Myocyte (in vitro differentiated cells): ENCODE data around the gene DSCAML1. TPM values are rescaled to one million over a fixed set of nuclear protein-coding genes. Genes with fewer than 3 reads are reported as not detected.
"Not testable (repeated sequence)": the region's sequence is repeated elsewhere in the genome, so short reads cannot be mapped to it uniquely, and the experiment has no call there.

Experiments used
- DNase-seq: peaks from one replicate; pipeline ENCODE4 v3.0.0-alpha.2; 2012; ENCODE audit warnings: low read depth
- total RNA-seq: library from RNA; depleted of rRNA; stranded (reverse); fragments of >200 nt; gene quantifications from 2 replicates; pipeline ENCODE4 v1.2.3, GENCODE V29; 2014

DSCAML1 gene
- total RNA-seq, 1 donor from 2014 or later = not detected

DNA sequence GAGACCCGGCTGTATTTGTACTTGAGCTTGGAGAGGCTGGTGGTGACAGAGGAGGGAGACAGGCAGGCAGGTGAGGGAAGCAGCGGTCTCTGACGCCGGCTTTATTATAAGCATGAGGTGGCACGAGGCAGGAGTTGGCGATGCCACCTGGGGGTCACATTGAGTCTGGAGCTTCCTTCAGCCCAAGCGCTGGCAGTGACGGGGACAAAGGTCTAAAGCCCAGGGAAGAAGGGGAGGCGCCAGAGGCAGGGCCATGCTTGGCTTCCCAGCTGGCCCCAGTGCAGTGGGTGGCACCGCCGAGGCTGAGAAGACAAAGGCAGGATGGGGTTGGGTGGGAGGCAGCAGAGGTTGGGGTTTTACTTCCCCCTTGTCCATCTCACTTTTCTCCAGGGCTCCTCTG, 23.1 kb upstream of the DSCAML1 start:
- no peak for DNase-seq

DNA sequence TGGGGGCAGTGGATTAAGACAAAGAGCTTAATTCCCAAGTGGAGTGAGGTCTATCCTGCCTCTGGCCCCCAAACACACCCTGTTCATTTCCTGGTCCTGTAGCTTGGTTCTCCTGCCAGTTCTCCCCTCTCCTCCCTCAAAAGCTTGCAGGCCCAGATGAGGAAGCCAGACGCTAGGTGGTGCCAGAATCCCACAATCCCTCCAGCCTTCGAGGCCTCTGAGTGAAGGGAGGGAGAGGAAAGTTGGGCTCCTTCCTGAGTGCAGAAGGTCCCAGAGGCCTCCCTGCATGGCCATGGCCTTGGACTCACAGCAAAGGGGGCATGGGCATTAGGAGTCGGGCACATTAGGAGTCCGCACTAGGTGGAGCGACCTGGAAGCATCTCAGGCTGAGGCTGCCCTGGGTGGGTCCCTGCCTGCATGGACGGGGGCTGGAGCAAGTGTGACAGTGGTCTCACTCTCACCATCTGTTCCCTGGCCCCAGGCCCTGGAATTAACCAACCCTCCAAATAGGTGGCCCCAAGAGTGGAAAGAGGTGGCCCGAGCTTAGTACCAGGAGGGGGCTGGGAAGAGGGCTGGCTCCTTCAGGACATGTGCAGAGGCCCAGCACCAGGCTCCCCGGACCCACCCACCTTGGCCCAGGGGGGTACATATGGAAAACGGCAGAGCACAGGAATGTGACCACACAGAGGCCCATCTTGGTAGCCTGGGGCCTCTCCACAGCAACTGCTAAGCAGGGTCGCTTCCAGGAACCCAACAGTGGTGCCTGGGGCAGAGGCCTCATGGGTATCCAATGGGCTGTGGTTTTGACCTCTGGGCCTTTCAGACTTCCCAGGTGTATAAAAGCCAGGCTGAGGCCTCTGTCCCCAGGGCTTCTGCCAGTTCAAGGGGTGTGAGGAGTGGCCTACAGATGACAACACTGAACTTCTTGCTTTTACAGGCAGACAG, 22.4 kb upstream of the DSCAML1 start:
- peak; percentile 68 for DNase-seq

DNA sequence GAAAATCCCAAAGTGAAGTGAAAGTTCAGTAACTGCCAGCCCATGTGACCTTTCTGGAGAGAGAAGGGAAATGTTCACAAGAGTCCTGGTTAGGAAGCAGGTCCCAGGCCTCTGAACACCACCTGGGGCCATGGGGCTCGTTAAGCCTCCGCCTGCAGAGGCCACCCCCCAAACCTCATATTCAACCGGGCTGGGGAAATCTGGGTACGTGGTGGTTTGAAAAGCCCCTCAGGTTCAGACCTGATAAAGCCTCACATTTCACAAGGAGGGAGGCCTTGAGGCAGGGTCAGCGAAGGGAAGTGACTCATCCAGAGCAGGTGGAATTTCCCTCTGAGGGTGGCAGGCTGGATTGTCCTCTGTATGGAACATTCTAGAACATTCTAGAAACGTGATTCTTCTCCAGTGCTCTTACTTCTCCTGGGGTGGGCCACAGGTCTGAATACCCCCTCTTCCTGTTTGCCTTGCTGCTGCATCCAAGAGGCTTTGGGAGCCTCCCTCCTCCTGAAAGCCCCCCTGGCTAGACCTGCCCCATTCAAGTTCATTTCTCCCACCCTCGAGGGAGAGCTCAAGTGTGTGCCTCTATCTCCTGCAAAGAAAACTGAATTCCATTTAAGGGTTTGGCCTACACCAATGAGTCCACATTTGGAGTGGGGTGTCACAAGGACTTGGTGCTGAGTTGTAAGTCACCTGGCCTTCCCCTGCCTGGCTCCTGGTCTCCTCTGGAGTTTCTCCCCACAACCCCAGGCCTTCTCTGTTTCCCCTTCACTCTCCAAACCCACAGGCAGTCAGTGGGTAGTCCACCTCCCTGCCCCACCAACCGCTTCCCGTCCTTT, 21.2 kb upstream of the DSCAML1 start:
- DNase-seq = no peak

DNA sequence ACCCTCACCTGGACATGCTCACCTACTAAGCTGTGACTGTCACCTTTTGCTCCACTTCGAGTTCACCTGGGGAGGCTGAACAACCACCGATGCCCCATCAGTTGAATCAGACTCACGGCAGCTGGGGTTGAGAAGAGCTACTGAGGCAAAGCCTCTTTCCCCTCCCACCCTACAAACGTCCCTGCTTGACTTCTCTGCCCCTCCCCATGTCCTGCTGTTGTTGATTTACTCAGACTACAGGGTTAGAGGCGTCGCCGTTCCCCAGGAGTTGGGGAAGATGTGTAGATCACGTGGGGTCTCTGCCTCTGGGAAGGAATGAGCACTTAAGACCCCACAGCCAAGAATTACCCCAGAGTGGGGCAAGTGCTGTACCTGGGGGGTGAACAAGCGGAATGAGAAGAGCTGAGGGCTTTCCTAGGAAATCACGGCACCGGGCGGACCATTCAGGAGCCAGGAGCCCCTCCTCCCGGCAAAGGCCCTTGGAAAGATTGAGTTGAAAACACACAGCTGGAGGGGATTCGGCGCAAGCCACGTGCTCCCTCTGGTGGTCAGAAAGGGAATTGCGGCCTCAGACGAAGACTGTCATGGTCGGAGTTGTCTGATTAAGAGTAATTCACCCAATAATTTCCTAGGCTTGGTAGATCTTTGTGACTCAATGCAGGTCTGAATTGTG, 20.5 kb upstream of the DSCAML1 start:
- DNase-seq = peak; percentile 65

DNA sequence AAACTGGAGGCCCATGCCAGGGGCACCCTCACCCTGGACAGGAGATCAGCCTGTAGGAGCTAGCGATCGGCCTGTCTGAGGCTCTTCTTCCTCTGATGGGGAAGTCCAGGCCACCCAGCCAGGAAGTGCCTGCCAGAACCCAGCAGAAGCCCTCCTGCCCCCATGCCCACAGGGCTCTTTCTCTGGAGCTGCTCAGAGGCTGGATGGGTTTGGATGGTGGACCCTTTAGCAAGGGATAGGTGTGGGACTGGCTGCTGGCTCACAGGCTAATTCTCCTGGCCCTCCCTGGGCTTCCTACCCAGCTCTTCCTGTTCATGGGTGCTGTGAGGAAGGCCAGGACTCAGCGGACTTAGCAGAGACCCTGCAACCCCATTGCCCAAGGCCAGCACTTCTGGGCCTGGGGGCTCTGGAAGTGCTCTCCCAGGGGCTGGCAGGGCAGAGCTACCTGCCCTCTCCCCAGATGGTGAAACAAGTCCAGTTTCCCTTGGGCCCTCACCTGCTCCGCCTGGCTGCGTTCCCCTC, 19.9 kb upstream of the DSCAML1 start:
- DNase-seq = no peak

DNA sequence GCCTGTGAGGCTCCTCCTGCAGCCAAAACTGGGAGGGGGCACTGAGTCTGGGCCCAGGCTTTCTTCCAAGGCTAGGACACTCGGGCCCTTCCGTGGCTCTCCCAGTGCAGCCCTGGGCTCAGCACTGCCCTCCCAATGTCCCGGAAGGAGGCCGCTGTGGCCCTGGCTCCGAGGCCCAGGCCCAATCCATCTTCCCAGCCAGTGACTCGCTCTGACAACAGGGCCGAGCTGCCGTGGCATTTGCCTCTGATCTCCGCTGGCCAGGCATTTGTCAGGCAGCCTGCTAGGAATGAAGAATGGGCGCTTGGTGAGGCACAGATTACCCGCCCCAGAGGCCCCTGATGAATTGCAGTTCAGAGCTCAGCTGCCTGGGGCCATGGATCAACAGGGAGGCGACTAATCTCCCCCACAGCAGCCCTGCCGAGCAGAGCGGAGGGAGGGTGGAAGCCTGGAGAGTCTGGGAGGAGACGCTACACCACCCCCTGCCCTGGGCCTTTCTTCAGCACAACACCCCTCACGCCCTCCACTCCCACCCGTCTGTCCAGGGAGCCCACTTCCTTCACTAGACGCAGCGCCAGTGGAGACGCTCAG, 19.2 kb upstream of the DSCAML1 start:
- no peak for DNase-seq

DNA sequence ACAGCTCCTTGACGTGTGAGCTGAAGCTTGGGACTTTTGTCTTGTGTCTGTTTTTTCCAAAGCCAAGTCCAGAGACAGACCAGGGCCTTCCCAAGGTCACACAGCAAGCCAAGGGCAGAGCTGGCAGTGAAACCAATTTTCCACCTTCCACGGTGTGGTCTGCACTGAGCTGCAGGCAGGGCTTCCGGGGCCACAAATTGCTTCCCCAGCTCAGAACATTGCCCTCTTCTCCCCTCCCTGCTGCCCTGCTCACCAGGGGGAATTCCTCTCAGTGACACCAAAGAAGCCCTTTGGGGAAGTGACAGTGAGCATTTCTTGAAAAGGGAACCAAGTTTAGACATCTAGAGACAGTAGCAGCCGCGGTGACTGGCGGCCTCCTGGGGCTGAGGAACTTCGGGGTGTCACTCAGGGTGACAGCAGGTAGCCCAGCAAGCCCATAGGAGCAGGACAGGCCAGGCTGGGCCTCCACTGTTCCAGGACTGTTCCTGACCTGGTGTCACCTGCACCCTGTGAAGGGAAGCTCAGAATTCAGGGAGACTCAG, 18.3 kb upstream of the DSCAML1 start:
- DNase-seq = no peak

DNA sequence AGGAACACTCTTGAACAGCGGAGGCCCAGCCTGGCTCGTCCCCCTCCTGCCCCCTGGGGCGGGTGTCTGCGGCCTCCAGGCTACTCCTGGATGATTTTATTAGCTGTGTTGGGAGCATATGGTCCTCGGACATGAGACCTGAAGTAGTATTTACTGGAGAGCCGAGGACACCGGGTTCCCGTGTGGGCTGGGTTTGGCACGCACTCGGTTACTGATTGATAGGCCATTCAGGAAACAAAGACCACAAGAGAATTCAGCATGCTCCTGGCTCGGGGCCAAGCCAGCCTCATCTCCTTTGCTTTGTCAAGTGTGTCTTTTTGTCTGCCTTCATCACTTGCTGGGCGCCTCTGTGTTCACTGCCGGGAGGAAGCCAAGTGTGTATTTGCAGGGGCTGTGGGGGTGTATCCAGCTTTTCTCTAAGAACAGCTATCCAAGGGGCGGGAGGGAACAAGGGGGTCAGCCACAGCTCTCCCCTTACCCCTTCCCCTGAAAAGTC, 17.8 kb upstream of the DSCAML1 start:
- DNase-seq = no peak

DNA sequence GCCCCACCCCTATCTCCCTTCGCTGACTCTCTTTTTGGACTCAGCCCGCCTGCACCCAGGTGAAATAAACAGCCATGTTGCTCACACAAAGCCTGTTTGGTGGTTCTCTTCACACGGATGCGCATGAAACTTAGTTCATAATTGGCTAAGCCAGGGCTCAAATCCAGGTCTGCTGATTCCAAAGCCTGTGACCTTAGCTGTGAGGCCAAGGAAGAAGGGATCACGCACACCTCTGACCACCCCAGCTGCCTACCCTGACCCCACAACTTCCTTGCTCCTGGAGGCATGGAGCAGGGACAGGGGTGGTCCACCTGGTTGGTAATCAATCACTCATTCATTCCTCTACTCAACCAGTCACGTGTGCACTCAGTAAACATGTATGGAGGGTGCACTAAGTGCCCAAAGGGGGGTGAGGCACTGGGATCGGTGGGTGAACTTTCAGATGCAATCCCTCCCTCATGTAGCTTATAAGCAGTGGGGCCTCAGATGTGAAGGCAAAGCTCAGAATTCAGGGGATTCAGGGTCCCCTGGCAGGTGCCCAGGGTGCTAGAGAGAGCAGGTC, 17.3 kb upstream of the DSCAML1 start:
- DNase-seq = no peak

DNA sequence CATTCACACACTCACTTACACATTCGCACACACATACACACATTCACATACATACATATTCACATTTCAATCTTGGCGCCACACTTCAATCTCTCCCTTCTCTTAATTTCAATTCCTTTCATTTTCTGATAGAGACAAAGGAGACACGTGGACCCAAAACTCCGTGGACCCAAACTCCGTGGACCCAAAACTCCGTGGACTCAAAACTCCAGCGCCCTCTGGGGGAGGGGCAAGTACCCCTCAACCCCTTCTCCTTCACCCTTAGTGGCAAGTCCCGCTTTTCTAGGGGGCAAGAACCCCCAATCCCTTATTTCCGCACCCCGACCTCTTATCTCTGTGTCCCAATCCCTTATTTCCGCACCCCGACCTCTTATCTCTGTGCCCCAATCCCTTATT, 13.0 kb upstream of the DSCAML1 start:
- not testable (repeated sequence) for DNase-seq

DNA sequence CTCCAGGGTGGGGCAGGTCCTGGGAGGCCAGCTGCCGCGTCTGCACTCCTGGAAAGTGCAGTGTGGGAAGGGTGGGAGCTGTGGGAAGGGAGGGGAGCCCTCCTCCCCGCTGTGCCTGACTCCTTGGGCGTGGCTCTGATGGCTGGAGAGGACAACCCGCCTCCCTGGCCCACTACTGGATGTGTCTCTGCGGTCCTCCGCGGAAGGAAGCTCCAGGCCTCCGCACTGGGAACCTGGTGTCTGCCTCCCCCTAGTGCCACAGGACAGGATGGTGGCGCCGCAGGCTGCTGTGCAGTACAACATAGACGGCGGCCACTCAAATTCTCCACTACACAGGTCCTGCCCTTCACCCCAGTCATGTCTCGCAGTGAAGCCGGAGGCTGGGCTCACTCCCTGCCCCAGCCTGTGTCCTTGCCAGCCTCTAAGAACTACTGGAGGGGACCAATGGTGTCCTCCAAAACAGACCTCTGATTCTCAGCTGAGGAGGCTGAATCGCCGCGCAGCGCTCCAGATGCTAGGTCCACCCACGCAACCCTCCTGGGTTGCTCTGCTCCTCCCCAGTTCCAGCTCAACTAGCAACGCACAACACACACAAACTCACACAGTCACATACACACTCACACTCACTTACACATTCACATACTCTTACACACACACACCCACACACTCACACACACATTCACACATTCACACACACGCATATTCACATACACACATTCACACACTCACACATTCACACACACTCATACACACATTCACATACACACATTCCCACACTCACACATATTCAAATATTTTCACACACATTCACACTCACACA, 12.4 kb upstream of the DSCAML1 start:
- no peak for DNase-seq

DNA sequence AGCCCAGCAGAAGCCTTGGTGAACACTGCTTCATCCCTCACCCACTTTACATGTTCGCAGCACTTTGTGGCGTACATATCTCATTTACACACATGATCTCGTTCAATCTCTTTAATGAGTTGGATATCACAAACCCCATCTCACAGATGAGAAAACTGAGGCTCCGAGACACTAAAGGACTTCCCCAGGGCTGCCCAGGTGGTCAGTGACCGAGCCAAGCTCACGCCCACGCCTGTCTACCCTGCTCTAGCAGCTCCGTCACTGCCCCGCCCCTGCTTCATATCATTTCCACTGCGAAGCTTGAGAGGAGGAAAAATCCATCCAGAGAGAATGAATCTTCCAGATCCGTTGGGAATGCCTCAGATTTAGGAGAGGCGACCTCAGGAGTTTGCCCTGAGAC, 11.8 kb upstream of the DSCAML1 start:
- DNase-seq = no peak

DNA sequence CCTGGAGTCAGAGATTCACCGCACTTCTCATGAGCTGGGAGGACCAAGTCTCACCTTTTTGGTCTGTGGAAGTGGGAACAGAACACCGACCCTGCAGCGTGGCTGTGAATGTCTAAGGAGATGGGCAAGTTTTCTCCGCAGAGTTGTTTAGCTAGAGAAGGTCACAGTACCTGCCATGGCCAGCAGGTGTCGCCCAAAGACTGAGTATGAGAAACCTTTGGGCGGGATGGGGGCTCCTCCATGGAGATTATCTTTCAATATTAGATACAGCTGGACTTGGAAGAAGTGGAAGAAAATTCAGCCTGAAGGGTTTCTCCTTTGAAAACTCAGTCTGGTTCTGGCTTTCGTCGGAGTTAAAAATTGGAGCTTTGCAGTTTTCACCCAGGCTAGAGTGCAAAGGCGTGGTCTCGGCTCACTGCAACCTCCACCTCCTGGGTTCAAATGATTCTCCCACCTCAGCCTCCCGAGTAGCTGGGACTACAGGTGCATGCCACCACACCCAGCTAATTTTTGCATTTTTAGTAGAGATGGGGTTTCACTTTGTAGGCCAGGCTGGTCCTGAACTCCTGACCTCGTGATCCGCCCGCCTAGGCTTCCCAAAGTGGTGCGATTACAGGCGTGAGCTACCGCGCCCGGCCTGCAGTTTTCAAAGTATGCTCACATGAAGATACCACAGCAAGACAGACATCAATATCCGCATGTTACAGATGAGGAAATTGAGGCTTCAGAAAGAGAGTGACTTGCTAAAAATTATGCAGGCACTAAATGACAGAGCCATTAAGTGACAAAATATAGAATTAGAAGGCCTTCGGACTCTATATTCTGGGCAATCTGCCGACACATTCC, 10.7 kb upstream of the DSCAML1 start:
- peak; percentile 65 for DNase-seq

DNA sequence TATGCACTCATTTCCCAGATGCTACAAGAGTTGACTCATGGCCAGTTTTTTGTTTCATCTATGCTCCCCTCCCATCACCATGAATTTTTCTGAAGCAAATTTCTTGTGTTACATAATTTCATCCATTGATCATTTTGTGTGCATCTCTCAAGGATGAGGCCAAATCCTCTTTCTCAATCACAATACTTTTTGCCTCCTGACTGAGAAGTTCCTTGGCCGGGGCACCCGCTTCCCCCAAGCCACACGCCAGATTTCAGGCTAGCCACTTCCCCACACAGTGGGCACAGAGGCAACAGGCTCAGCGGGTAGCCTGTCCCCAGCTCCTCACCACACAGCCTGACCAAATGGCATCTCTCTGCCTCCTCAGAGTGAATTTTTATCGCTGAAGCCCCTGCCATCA, 9.8 kb upstream of the DSCAML1 start:
- no peak for DNase-seq

DNA sequence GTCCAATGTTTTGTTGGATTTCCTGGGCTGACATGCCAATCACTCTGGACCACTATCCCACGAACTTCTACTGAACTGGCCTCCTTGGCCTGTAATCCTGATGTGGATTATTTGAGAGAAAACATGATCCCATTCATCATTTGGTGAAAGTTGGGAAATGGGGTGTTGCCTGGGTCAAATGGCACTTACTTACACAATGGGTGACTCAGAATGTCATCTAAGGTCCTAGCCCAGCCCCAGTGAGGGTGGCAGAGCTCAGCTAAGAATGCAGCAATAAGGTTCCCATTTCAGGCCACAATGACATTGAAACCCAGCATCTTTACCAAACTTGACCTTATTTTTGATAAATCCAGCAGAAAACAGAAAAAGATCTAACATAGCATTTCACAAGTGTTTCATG, 8.0 kb upstream of the DSCAML1 start:
- no peak for DNase-seq

DNA sequence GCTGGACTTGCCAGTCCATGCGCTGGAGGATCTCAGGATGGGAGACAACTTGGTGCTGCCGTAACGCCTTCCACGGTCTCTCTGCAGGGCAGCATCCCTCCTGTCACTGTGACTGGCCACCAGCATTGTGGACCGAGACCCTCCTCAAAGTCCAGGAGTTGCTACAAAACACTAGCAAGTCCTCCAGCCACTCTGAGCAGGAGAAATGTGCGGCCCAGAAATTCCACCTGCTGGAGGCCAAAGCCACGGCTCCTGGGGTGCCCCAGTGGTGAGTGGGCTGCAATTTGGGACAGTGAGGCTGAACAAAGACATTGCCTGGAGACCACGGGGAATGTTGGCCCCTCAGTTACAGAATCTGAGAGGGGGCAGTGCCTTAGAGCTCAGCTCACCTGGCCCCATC, 6.9 kb upstream of the DSCAML1 start:
- DNase-seq = no peak

DNA sequence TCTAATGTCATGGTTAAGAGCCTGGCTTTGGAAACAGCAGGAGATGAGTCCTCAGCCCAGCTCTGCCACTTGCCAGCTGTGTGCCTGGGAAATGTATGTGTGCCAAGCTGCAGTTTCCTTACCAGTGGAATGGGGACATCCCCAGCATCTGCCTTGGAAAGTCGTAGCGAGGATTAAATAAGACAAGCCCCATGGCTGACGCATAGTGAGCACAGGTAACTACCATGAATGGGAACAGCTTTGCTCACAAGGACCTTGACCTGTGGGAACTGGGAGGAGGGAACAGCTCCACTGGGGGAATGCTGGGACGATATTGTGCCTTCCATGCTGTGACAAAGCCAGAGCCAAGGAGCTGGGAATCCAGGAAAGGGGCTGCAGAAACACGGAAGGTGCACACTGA, 2.6 kb upstream of the DSCAML1 start:
- no peak for DNase-seq

DNA sequence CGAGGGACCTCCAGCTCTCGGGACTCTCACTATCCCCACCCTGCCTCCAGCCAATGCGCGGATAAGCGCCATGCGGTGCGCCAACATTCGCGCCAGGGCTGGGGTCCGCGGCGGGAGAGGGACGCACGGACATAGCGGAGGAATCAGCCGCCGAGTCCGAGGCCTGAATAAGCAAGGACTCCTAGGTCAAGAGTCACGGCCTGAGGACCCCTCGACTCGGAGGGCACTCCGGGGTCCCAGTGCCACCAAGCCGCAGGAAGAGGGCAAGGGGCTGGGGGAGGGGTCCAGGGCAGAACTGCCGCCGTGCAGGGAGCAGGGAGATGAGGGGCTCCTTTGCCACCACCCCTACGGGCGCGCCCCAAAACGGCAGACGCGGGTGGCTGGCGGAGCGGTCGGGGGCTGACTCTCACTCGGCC, 552 bp downstream of the DSCAML1 start:
- no peak for DNase-seq
